22Rv1 (cell line): ENCODE data around the gene CYSRT1.

Experiments
- ZFX ChIP-seq: fragments of 450-650 bp; IDR thresholded peaks from 2 replicates; pipeline ENCODE4 v1.6.1; 2017; ENCODE audit warnings: antibody characterized with exemption, borderline replicate concordance
- TF ChIP-seq, protein P1 (sequence below): fragments of 450-650 bp; IDR thresholded peaks from 2 replicates; pipeline ENCODE4 v1.5.1; 2017; ENCODE audit warnings: mild to moderate bottlenecking

DNA sequence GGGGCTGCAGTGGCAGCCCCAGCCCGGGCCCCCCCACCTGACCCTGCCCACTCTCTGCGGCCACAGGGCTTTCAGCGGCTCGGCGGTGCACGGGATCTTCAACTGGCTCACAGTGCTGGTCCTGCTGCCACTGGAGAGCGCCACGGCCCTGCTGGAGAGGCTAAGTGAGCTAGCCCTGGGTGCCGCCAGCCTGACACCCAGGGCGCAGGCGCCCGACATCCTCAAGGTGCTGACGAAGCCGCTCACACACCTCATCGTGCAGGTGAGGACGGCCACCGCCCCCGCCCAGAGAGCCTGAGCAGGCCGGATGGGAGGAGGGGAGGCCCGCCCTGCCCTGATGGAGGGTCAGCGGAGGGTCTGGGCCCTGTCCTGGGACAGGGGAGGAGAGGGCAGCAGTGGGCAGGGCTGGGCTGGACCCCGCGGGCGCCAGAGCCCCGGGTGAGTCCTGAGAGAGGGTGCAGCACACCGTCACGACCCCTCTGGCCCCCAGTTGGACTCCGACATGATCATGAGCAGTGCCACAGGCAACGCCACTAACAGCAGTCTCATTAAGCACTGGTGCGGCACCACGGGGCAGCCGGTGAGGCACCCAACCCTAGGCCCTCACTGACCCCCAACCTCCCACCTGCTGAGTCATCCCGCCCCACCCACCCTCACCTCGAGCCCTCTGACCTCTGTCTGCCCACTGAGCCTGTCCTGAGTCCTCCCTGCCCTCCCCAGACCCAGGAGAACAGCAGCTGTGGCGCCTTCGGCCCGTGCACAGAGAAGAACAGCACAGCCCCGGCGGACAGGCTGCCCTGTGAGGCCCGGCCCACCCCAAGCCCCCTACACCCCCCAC, 8.4 kb downstream of the CYSRT1 start:
- TF ChIP-seq, protein P1, sequence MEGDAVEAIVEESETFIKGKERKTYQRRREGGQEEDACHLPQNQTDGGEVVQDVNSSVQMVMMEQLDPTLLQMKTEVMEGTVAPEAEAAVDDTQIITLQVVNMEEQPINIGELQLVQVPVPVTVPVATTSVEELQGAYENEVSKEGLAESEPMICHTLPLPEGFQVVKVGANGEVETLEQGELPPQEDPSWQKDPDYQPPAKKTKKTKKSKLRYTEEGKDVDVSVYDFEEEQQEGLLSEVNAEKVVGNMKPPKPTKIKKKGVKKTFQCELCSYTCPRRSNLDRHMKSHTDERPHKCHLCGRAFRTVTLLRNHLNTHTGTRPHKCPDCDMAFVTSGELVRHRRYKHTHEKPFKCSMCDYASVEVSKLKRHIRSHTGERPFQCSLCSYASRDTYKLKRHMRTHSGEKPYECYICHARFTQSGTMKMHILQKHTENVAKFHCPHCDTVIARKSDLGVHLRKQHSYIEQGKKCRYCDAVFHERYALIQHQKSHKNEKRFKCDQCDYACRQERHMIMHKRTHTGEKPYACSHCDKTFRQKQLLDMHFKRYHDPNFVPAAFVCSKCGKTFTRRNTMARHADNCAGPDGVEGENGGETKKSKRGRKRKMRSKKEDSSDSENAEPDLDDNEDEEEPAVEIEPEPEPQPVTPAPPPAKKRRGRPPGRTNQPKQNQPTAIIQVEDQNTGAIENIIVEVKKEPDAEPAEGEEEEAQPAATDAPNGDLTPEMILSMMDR, result no peak
- no peak for TF ChIP-seq ZFX
